ENCODE data around the gene FSD1L.
A peak's percentile ranks its signal among the peaks of the same experiment; 100 is the strongest.
"Not testable (repeated sequence)": the region's sequence is repeated elsewhere in the genome, so short reads cannot be mapped to it uniquely, and the experiment has no call there.

Gene FSD1L

DNA sequence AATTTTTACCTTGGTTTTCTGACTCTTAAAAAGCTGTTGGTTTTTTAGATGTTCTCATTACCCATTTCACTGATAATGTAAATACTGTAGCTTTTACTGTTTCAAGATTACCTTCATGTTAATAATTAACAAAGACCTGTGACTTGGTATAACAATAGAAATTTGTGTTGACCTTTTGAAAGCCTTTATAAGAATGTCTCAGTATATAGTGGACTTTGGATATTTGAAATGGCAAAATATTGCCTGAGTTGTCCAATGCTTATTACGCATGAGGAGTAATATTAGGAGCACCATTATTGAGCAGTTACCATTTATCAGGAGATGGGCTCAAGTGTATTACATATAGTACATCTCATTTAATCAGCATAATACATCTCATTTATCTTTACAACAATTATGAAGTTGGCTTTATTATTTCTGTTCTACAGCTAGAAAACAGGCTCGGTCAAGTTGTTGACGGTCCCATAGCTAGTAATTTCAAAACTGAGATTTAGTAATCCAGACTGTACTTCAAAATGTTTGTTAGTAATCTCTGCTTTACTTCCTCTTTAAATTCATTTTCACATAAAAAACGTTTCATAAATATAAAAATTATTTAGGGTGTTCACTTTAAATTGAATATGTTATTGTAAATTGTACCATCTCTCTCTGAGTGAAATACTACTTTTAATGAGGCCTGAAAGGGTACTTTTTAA lies 59.4 kb downstream of the FSD1L start:
- H3K27ac ChIP-seq = no peak overlapping the region
- no peaks in the 10 kb centered on the region for H4K20me1 ChIP-seq
- H3K4me1 ChIP-seq = no peaks in the 10 kb centered on the region

DNA sequence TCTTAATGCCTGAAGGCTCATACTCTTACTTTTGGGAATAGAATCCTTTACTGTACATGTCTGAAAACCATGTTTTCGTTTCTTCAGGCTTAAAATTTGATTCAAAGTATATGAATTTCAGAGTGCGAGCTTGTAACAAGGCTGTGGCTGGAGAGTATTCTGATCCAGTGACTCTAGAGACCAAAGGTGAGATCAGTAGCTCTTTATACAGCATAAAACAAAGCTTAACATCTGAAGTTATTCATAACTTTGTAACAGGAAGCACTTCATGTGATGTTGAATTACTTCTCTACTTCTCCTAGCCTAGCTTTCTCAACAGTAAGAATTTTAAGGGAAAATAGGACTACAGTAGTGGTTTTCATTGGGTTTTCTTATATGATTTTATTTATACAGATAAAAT lies 60.7 kb downstream of the FSD1L start:
- H3K4me3 ChIP-seq = no peak overlapping the region
- H3K27me3 ChIP-seq = no peaks in the 10 kb centered on the region
- H3K9ac ChIP-seq = no peak overlapping the region
- H4K20me1 ChIP-seq = no peaks in the 10 kb centered on the region
- no peak overlapping the region for H3K27ac ChIP-seq
- no peaks in the 10 kb centered on the region for H3K4me1 ChIP-seq
- peaks cover 3% of the 10 kb centered on the region; the same call in 1 of the 2 replicates for H3K36me3 ChIP-seq
- TF ChIP-seq Cebpa-rat (IDR thresholded peaks at IDR 0.05) = no peak
- H3K9me3 ChIP-seq = no peaks in the 10 kb centered on the region
- no peak overlapping the region for H3K4me2 ChIP-seq

More for the DNA sequence above, 59.4 kb downstream of the FSD1L start:
- no peak for TF ChIP-seq Cebpa-rat (IDR thresholded peaks at IDR 0.05)
- Histone ChIP-seq H3K4me3 (no peak overlapping the region), H3K9ac (no peak overlapping the region), H3K27me3 (no peaks in the 10 kb centered on the region), H3K4me2 (no peak overlapping the region), H3K36me3 (peaks cover 3% of the 10 kb centered on the region; the same call in 1 of the 2 replicates), H3K9me3 (no peaks in the 10 kb centered on the region)

DNA sequence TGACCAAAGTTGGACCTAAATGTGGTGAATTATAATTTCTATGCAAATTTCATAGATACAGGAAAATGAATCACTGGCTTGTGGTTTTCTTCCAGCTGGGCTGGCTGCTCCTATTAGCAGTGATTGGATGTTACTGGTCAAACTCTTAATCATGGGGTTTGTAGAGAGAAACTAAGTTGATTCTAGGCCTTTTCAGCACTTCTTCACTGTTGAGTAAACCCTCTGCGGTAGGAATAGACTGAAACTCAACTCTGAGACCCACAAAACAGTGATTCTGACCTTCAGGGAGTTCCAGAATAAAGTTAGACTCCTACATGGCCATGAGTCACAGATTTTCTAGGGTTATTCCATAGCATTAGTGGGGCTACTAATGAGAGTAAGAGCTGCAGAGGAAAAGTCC lies 62.2 kb downstream of the FSD1L start:
- no peak overlapping the region for H3K9ac ChIP-seq
- no peaks in the 10 kb centered on the region for H3K27me3 ChIP-seq
- H4K20me1 ChIP-seq = no peaks in the 10 kb centered on the region
- no peaks in the 10 kb centered on the region for H3K4me1 ChIP-seq
- H3K4me3 ChIP-seq = no peak overlapping the region
- TF ChIP-seq Cebpa-rat (IDR thresholded peaks at IDR 0.05) = no peak
- peaks cover 10% of the 10 kb centered on the region for H3K36me3 ChIP-seq
- H3K27ac ChIP-seq = no peak overlapping the region
- no peak overlapping the region for H3K4me2 ChIP-seq
- H3K9me3 ChIP-seq = no peaks in the 10 kb centered on the region

DNA sequence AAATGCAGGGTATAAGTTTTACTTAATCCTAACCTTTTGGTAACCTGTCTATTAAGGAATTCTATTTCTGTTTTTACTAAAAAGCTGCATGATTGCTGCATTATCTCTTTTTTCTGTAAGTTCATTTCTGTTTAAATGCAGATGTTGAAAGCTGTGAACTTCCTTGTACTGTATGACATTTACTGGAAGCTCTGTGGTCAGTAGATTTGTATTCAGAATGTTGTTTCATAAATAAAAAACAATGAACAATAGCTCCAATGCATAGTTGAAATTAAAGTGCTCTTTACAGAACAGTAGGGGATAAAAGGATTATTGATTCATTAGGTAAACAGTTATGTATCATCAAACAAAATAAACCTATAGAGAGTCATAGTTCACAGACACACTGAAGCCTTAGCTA lies 63.6 kb downstream of the FSD1L start:
- Histone ChIP-seq H3K9ac (no peak overlapping the region), H3K4me2 (no peak overlapping the region), H3K36me3 (peaks cover 24% of the 10 kb centered on the region), H3K27me3 (no peaks in the 10 kb centered on the region), H4K20me1 (no peaks in the 10 kb centered on the region), H3K9me3 (0 out of 2 replicates have a peak, but pooled peaks cover 6% of the 10 kb centered on the region), H3K27ac (no peak overlapping the region), H3K4me1 (no peaks in the 10 kb centered on the region), H3K4me3 (no peak overlapping the region)
- TF ChIP-seq Cebpa-rat (IDR thresholded peaks at IDR 0.05) = no peak

DNA sequence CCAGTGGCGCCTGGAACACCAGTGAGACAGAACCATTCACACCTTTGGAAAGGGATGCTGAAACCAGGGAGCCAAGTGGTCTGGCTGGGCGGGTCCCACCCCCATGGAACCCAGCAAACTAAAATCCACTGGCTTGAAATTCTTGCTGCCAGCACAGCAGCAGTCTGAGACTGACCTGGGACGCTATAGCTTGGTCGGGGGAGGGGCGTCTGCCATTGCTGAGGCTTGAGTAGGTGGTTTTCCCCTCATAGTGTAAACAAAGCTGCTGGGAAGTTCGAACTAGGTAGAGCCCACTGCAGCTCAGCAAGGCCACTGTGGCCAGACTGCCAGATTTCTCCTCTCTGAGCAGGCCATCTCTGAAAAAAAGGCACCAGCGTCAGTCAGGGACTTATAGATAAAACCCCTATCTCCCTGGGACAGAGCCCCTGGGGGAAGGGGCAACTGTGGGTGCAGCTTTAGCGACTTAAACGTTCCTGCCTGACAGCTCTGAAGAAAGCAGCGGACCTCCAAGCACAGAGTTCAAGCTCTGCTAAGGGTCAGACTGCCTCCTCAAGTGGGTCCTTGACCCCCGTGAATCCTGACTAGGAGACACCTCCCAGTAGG lies 68.1 kb downstream of the FSD1L start:
- Histone ChIP-seq H4K20me1 (no peaks in the 10 kb centered on the region), H3K4me2 (no peak overlapping the region), H3K9ac (no peak overlapping the region), H3K9me3 (0 out of 2 replicates have a peak, but pooled peaks cover 6% of the 10 kb centered on the region), H3K27me3 (no peaks in the 10 kb centered on the region), H3K27ac (no peak overlapping the region), H3K4me1 (no peaks in the 10 kb centered on the region), H3K36me3 (peaks cover 28% of the 10 kb centered on the region), H3K4me3 (no peak overlapping the region)
- TF ChIP-seq Cebpa-rat (IDR thresholded peaks at IDR 0.05) = no peak

DNA sequence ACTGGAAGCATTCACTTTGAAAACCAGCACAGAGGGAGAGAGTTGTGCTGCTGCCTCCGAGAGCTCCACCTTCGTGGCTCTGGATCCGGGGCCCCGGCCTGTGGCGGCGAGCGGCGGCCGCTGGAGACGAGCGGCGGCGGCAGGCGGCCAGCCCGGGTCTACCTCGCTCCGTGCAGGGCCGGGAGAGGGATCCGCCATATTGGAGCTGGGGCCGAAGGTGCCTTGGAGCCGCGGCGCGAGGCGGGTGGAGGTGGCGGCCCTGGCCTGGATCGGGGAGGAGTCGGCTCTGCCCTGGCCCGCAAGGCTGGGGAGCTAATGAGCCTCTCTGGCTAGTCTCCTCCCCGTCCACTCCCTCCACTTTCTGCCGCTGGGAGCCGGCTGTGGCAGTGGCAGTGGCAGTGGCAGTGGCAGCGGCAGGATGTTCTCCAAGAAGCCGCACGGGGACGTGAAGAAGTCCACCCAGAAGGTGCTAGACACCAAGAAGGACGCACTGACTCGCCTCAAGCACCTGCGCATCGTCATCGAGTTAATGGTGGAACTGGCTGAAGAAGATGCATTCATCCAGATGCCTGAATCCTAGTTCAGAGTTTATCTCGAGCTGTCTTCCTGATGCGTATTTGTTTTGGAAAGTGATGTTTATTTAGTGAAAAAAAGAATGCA lies 72.0 kb downstream of the FSD1L start:
- not testable (repeated sequence) for H4K20me1 ChIP-seq, H3K27me3 ChIP-seq, H3K4me1 ChIP-seq, H3K9me3 ChIP-seq, H3K4me2 ChIP-seq
- H3K36me3 ChIP-seq = peaks cover 22% of the 10 kb centered on the region
- H3K9ac ChIP-seq = 0 out of 2 replicates have a peak overlapping the region, but pooled peaks have one; percentile 45
- H3K4me3 ChIP-seq = peak overlapping the region; percentile 58
- H3K27ac ChIP-seq = peak overlapping the region; percentile 49; the same call in 1 of the 2 replicates

DNA sequence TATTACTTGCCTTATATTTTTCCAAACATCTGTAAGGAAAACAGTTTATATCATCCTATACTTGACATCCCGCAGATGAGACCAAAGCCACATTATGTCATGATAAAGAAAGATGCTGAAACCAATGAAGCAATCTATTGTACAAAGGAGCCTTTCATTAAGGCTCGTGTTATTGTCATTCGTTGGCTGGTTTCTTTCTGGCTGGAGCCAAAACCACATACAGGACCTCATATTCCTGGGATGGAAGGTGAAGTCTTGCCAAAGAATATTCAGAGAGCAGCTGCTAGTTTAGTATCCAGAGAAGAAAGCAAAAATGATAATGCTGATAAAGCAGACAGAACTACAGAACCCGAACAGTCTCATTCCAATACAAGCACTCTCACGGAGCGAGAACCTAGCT lies 73.2 kb downstream of the FSD1L start:
- H3K4me1 ChIP-seq, H3K4me3 ChIP-seq, H4K20me1 ChIP-seq, H3K27me3 ChIP-seq, H3K27ac ChIP-seq, H3K4me2 ChIP-seq, H3K9me3 ChIP-seq, H3K9ac ChIP-seq: not testable (repeated sequence)
- H3K36me3 ChIP-seq = peaks cover 11% of the 10 kb centered on the region

DNA sequence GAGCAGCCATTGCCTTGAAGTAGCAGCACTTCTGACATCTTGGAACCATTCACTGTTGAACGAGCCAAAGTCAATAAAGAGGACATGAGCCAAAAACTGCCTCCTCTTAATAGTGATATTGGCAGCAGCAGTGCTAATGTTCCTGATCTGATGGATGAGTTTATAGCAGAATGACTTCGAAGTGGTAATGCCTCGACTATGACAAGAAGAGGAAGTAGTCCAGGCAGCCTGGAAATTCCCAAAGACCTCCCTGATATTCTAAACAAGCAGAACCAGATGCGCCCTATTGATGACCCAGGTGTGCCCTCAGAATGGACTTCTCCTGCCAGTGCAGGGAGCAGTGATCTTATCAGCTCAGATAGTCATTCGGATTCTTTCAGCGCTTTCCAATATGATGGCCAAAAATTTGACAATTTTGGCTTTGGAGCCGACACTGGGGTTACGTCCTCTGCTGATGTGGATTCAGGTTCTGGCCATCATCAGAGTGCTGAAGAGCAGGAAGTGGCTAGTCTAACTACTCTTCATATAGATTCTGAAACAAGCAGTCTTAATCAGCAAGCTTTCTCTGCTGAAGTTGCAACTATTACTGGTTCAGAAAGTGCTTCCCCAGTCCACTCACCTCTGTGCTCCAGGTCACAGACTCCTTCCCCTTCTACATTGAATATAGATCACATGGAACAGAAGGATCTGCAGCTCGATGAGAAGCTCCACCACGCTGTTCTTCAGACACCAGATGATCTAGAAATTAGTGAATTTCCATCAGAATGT lies 75.0 kb downstream of the FSD1L start:
- H3K4me1 ChIP-seq, H3K4me2 ChIP-seq, H3K9ac ChIP-seq, H3K27ac ChIP-seq, H3K4me3 ChIP-seq, H4K20me1 ChIP-seq, H3K36me3 ChIP-seq, H3K9me3 ChIP-seq, H3K27me3 ChIP-seq: not testable (repeated sequence)

DNA sequence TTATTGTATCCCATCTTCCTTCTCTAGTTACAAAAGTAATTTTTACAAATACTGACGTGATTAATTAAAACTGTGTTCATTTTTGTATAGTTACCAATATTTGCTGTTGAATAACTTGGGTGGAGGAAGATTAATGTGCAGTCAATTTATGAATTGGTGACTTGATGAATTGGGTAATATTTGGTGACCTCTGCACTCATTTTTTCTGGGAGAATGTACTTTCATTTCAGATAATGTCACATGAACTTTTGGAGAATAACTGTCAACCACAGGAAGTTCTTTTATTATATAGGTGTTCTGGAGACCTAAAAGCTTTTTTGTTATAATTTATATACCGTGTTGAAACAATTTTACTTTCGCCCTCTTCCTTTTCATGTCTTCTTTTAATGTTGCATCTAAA lies 83.7 kb downstream of the FSD1L start:
- peaks cover 11% of the 10 kb centered on the region; the same call in 1 of the 2 replicates for H3K4me1 ChIP-seq
- H3K9ac ChIP-seq = no peak overlapping the region
- no peak for TF ChIP-seq Cebpa-rat (IDR thresholded peaks at IDR 0.05)

More for the DNA sequence above, 83.7 kb downstream of the FSD1L start:
- no peaks in the 10 kb centered on the region; the same call in 1 of the 2 replicates for H3K36me3 ChIP-seq
- no peaks in the 10 kb centered on the region for H4K20me1 ChIP-seq
- H3K4me2 ChIP-seq = no peak overlapping the region
- no peak overlapping the region for H3K27ac ChIP-seq
- H3K9me3 ChIP-seq = peaks cover 12% of the 10 kb centered on the region; the same call in 1 of the 2 replicates
- no peak overlapping the region for H3K4me3 ChIP-seq
- no peaks in the 10 kb centered on the region for H3K27me3 ChIP-seq

Measured in BLaER1 (cell line).